ENCODE measurements around the gene RPL32. TPM values are rescaled to one million over a fixed set of nuclear protein-coding genes. Genes with fewer than 3 reads are reported as not detected.

The RPL32 gene
- polyA plus RNA-seq, 3 donors: 932 to 1,052 (median 942) TPM

DNA sequence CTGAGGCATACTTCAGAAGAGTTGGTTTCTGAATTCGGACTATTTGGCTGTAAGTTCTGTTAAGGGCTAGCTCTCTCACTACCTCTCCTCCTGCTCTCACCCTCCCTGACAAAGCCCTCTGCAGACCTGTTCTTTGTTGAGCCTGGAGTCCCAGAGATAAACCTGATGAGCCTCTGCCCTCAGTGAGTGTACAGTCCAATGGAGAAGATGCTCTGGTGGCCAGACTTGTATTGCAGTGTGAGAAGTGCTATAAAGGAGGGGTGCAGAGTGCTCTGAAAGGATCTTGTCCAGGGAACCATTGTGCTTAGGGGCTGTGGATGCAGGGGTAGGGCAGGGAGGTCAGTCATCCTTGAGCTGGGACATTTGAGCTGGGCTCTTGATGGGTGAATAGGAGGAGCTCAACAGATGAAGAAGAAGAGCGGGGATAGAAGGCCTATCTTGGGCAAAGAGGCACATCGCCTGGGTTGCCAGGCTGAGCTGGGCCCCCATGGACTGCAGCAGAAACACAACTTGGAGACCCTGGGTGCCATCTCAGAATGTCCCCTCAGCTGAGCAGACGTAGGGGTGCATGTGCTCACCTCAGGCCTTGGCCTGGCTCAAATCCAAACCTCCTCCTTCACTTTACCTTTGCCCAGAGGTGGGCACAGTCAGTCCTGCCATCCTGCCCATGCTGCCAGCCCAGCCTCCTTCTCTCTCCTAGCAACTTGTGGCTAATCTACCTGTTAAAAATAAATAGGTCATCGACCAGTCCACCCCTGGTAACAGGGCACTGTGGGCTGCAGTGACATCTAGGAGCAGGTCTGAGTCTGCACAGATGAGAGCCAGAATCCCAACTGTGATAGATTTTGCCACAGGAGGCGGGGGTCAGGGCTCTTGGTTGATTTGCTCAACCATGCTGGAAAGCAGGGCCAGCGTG, 41.6 kb downstream of the RPL32 start:
- no peak for DNase-seq
- Histone ChIP-seq H4K20me1 (ENCODE audit: insufficient read depth, low read length) (no peaks in the 10 kb centered on the region), H2AFZ (ENCODE audit: insufficient read depth, low read depth, low read length, poor library complexity, severe bottlenecking) (no peak overlapping the region), H3K27ac (ENCODE audit: low read depth in 1 of 2, low read length in 2 of 2) (no peak overlapping the region), H3K4me2 (replicated peaks; ENCODE audit: extremely low read depth, low read length, poor library complexity, severe bottlenecking) (no peak overlapping the region), H3K4me1 (ENCODE audit: control insufficient read depth in 1 of 2, insufficient read depth in 2 of 2, low read length in 2 of 2) (peaks cover 8 to 11% of the 10 kb centered on the region in 2 donors), H3K36me3 (replicated peaks in 1 of 2; ENCODE audit: control insufficient read depth in 1 of 2, insufficient read depth in 2 of 2, low read length in 2 of 2) (no peaks in the 10 kb centered on the region), H3K27me3 (ENCODE audit: control insufficient read depth in 2 of 2, insufficient read depth in 2 of 2, low read length in 2 of 2) (peaks cover 8 to 18% of the 10 kb centered on the region in 2 donors), H3K9me3 (replicated peaks in 1 of 2; ENCODE audit: control insufficient read depth in 1 of 2, insufficient read depth in 1 of 2, low read length in 2 of 2) (no peaks in the 10 kb centered on the region), H3K79me2 (ENCODE audit: insufficient read depth, low read length) (no peaks in the 10 kb centered on the region), H3K9ac (ENCODE audit: insufficient read depth, low read length, poor library complexity, severe bottlenecking) (no peak overlapping the region), H3K4me3 (replicated peaks in 1 of 3; ENCODE audit: low read depth in 2 of 3, low read length in 3 of 3) (no peak overlapping the region)
- no peak overlapping the region for H3K4me3 Mint-ChIP-seq
- H3K36me3 Mint-ChIP-seq: no peaks in the 10 kb centered on the region
- peak overlapping the region in 1 of 7 donors; percentile 2 for H3K27ac Mint-ChIP-seq
- intact Hi-C loops (cut with micrococcal nuclease): no loop called here
- peaks cover 0 to 6% (median 2%) of the 10 kb centered on the region in 7 donors for H3K9me3 Mint-ChIP-seq
- WGBS (ENCODE audit: insufficient coverage): 92% methylated on average over 6 of the region's 7 CpGs
- H3K4me1 Mint-ChIP-seq: peaks cover 10% of the 10 kb centered on the region
- peaks cover 26 to 33% (median 28%) of the 10 kb centered on the region in 3 donors for H3K27me3 Mint-ChIP-seq (ENCODE audit: low read depth in 3 of 3)
- TF ChIP-seq, protein P1, sequence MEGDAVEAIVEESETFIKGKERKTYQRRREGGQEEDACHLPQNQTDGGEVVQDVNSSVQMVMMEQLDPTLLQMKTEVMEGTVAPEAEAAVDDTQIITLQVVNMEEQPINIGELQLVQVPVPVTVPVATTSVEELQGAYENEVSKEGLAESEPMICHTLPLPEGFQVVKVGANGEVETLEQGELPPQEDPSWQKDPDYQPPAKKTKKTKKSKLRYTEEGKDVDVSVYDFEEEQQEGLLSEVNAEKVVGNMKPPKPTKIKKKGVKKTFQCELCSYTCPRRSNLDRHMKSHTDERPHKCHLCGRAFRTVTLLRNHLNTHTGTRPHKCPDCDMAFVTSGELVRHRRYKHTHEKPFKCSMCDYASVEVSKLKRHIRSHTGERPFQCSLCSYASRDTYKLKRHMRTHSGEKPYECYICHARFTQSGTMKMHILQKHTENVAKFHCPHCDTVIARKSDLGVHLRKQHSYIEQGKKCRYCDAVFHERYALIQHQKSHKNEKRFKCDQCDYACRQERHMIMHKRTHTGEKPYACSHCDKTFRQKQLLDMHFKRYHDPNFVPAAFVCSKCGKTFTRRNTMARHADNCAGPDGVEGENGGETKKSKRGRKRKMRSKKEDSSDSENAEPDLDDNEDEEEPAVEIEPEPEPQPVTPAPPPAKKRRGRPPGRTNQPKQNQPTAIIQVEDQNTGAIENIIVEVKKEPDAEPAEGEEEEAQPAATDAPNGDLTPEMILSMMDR (IDR thresholded peaks at IDR 0.05): no peak

DNA sequence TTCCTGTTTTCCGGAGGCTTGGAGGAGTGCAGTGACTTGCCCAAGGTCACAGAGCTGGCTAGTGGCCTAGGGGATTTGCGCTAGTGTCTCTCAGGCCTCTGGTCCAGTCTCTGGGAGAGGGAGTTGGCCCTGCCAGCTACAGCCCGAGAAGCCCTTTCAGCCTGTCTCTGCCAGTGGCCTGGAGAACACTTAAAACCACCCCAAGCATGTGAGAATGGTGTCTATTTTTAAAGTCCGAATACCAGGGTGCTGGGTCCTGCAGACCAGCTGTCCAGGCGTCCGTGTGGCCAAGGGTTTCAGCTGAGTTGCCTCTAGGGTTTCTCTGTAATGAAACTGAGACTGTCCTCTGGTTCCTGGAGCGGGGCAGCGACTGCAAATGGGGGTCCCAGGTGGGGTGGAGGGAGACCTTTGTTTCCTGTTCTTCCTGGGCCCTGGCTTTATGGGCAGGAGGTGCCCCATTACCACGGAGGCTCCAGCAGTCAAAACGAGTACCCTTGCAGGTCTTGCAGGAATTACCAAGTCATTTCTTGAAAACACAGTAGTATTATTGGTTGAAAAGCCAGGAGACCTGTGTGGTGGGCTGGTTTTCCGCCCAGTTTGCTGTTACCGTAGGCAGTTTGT, 42.7 kb downstream of the RPL32 start:
- Histone ChIP-seq H3K27me3 (ENCODE audit: control insufficient read depth in 2 of 2, insufficient read depth in 2 of 2, low read length in 2 of 2) (peaks cover 8 to 18% of the 10 kb centered on the region in 2 donors), H3K4me3 (replicated peaks in 1 of 3; ENCODE audit: low read depth in 2 of 3, low read length in 3 of 3) (no peak overlapping the region), H3K4me1 (ENCODE audit: control insufficient read depth in 1 of 2, insufficient read depth in 2 of 2, low read length in 2 of 2) (peaks cover 8 to 11% of the 10 kb centered on the region in 2 donors), H3K36me3 (replicated peaks in 1 of 2; ENCODE audit: control insufficient read depth in 1 of 2, insufficient read depth in 2 of 2, low read length in 2 of 2) (no peaks in the 10 kb centered on the region), H2AFZ (ENCODE audit: insufficient read depth, low read depth, low read length, poor library complexity, severe bottlenecking) (no peak overlapping the region), H3K79me2 (ENCODE audit: insufficient read depth, low read length) (no peaks in the 10 kb centered on the region), H3K9me3 (replicated peaks in 1 of 2; ENCODE audit: control insufficient read depth in 1 of 2, insufficient read depth in 1 of 2, low read length in 2 of 2) (no peaks in the 10 kb centered on the region), H3K9ac (ENCODE audit: insufficient read depth, low read length, poor library complexity, severe bottlenecking) (no peak overlapping the region), H3K27ac (ENCODE audit: low read depth in 1 of 2, low read length in 2 of 2) (no peak overlapping the region), H3K4me2 (replicated peaks; ENCODE audit: extremely low read depth, low read length, poor library complexity, severe bottlenecking) (no peak overlapping the region), H4K20me1 (ENCODE audit: insufficient read depth, low read length) (no peaks in the 10 kb centered on the region)
- intact Hi-C loops (cut with micrococcal nuclease): no loop called here
- Mint-ChIP-seq H3K9me3 (peaks cover 0 to 10% (median 2%) of the 10 kb centered on the region in 7 donors), H3K36me3 (no peaks in the 10 kb centered on the region), H3K27me3 (ENCODE audit: low read depth in 3 of 3) (peaks cover 25 to 41% (median 36%) of the 10 kb centered on the region in 3 donors), H3K27ac (peak overlapping the region in 1 of 7 donors; percentile 27), H3K4me3 (no peak overlapping the region), H3K4me1 (peaks cover 10% of the 10 kb centered on the region)
- TF ChIP-seq, protein P1 (IDR thresholded peaks at IDR 0.05): no peak
- WGBS (ENCODE audit: insufficient coverage): 78% methylated on average over 9 of the region's 12 CpGs
- no peak for DNase-seq
